ENCODE measurements around the gene SP1.

The SP1 gene

GRCh38 chr12:53343449-53343848 is 36.5 kb upstream of the SP1 start:
- H3K4me3 ChIP-seq (ENCODE audit: low read depth, low read length): no peak overlapping the region
- no peak for TF ChIP-seq POLR2A (IDR thresholded peaks at IDR 0.05; ENCODE audit: extremely low read depth, insufficient read length)
- no peak for TF ChIP-seq CTCF (IDR thresholded peaks at IDR 0.05; ENCODE audit: low read depth, low read length)
- TF ChIP-seq, protein P1, sequence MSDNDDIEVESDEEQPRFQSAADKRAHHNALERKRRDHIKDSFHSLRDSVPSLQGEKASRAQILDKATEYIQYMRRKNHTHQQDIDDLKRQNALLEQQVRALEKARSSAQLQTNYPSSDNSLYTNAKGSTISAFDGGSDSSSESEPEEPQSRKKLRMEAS (IDR thresholded peaks at IDR 0.05; ENCODE audit: low read depth, low read length): no peak
- no peak for TF ChIP-seq MYC (IDR thresholded peaks at IDR 0.05; ENCODE audit: low read depth, low read length)
- no peak for DNase-seq (ENCODE audit: low read depth)

- H3K4me3 ChIP-seq (ENCODE audit: low read depth, low read length): no peak overlapping the region
- no peak for DNase-seq (ENCODE audit: low read depth)
- TF ChIP-seq, protein P1 (IDR thresholded peaks at IDR 0.05; ENCODE audit: low read depth, low read length): no peak
- TF ChIP-seq POLR2A (IDR thresholded peaks at IDR 0.05; ENCODE audit: extremely low read depth, insufficient read length) (no peak), CTCF (IDR thresholded peaks at IDR 0.05; ENCODE audit: low read depth, low read length) (no peak), MYC (IDR thresholded peaks at IDR 0.05; ENCODE audit: low read depth, low read length) (no peak)
These were observed 36.0 kb upstream of the SP1 start for GRCh38 chr12:53343969-53344368.

DNA sequence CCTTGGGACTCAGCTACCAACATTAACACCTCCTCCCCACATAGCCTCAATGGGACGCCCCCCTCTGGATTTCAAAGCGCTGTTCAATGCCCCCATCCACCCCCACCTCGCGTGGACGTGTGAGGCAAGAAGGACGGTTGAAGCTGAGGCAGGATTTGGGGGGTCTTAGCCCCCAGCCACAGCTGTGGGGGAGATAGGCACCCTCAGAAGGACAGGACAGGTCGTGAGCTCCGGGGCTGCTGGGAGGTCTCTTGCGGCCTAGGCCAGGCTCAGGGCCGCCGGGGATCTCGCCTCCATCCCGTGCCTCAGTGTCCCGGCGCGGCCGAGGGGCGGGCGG is 35.5 kb upstream of the SP1 start:
- H3K4me3 ChIP-seq (ENCODE audit: low read depth, low read length): peak overlapping the region; percentile 30
- TF ChIP-seq MYC (IDR thresholded peaks at IDR 0.05; ENCODE audit: low read depth, low read length): no peak
- TF ChIP-seq, protein P1 (IDR thresholded peaks at IDR 0.05; ENCODE audit: low read depth, low read length): no peak
- no peak for TF ChIP-seq POLR2A (IDR thresholded peaks at IDR 0.05; ENCODE audit: extremely low read depth, insufficient read length)
- TF ChIP-seq CTCF (IDR thresholded peaks at IDR 0.05; ENCODE audit: low read depth, low read length): no peak
- no peak for DNase-seq (ENCODE audit: low read depth)

- peak; percentile 83 for DNase-seq (ENCODE audit: low read depth)
These were observed 35.0 kb upstream of the SP1 start for GRCh38 chr12:53344824-53345485.

GRCh38 chr12:53345486-53346188 is 34.3 kb upstream of the SP1 start:
- no peak for TF ChIP-seq POLR2A (IDR thresholded peaks at IDR 0.05; ENCODE audit: extremely low read depth, insufficient read length)
- no peak for TF ChIP-seq MYC (IDR thresholded peaks at IDR 0.05; ENCODE audit: low read depth, low read length)
- TF ChIP-seq, protein P1 (IDR thresholded peaks at IDR 0.05; ENCODE audit: low read depth, low read length): no peak
- no peak for TF ChIP-seq CTCF (IDR thresholded peaks at IDR 0.05; ENCODE audit: low read depth, low read length)
- DNase-seq (ENCODE audit: low read depth): no peak
- H3K4me3 ChIP-seq (ENCODE audit: low read depth, low read length): no peak overlapping the region

More at GRCh38 chr12:53344824-53345485, 35.0 kb upstream of the SP1 start:
- peak overlapping the region; percentile 56 for H3K4me3 ChIP-seq (ENCODE audit: low read depth, low read length)
- TF ChIP-seq, protein P1 (IDR thresholded peaks at IDR 0.05; ENCODE audit: low read depth, low read length): no peak
- peak; percentile 61 for TF ChIP-seq CTCF (IDR thresholded peaks at IDR 0.05; ENCODE audit: low read depth, low read length)
